NB4 (cell line): ENCODE measurements around the gene SEPTIN2.

Experiments used
- CTCF ChIP-seq: IDR thresholded peaks from one replicate; pipeline ENCODE4 v1.5.1; 2012; ENCODE audit warnings: low read depth, low read length
- POLR2A ChIP-seq: IDR thresholded peaks from 2 replicates; pipeline ENCODE4 v1.6.1; 2011; ENCODE audit warnings: mild to moderate bottlenecking; ENCODE audit not compliant: insufficient read length; ENCODE audit errors: extremely low read depth
- TF ChIP-seq, protein P1 (sequence below): IDR thresholded peaks from 2 replicates; pipeline ENCODE4 v1.6.1; 2011; ENCODE audit warnings: low read depth, low read length

DNA sequence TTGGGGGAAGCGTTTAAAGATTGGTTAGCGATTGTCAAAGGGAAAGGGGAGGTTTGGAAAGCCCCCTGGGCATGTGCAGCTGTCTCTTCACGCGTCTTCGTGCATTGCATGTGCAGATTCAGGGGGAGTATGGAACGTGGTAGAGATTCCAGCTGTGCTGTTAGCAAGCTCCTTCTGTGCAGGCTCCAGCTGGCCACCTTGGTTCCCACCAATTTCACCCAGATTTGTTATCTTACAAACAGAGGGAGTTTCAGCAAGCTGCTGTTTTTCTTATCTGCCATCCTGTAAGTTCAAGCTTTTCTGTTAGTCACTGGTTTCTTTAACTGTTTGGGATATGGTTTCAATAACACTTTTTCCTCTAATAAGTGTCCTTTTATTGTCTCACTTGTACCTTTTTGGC lies 70.8 kb downstream of the SEPTIN2 start:
- TF ChIP-seq, protein P1, sequence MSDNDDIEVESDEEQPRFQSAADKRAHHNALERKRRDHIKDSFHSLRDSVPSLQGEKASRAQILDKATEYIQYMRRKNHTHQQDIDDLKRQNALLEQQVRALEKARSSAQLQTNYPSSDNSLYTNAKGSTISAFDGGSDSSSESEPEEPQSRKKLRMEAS, result no peak
- no peak for TF ChIP-seq CTCF
- no peak for TF ChIP-seq POLR2A
